CD4-positive, CD25-positive, alpha-beta regulatory T cell (primary cell): ENCODE measurements around the gene FAM234B. TPM values are rescaled to one million over a fixed set of nuclear protein-coding genes. Genes with fewer than 3 reads are reported as not detected.

Source experiments
- ATAC-seq, 2 donors: fragments of 150-1000 bp; cut with Tn5 transposase; one replicate each; pipeline ENCODE4 v1.10.0; 2021; ENCODE audit warnings: low read depth in 2 of 2, moderate number of reproducible peaks in 2 of 2, moderate library complexity in 1 of 2
- DNase-seq, 3 donors: peaks; one replicate each; pipeline versions ENCODE4 v3.0.0 to v3.0.0-alpha.2; 2012 to 2022; ENCODE audit warnings: mixed read lengths in 1 of 3
- H3K27ac ChIP-seq: one replicate; pipeline ENCODE4 v1.7.0; 2013; ENCODE audit warnings: mild to moderate bottlenecking, low read length; ENCODE audit not compliant: insufficient read depth, poor library complexity, severe bottlenecking
- H3K27me3 ChIP-seq: one replicate; pipeline ENCODE4 v1.7.0; 2013; ENCODE audit warnings: low read length; ENCODE audit not compliant: control insufficient read depth, insufficient read depth
- H3K36me3 ChIP-seq: one replicate; pipeline ENCODE4 v1.7.0; 2013; ENCODE audit warnings: mild to moderate bottlenecking, low read length, moderate library complexity; ENCODE audit not compliant: control insufficient read depth, insufficient read depth
- H3K4me1 ChIP-seq: 2 replicates; pipeline ENCODE4 v1.7.0; 2013; ENCODE audit warnings: mild to moderate bottlenecking, low read length; ENCODE audit not compliant: insufficient read depth, control insufficient read depth, poor library complexity, severe bottlenecking
- H3K4me3 ChIP-seq: one replicate; pipeline ENCODE4 v1.7.0; 2013; ENCODE audit warnings: low read depth, mild to moderate bottlenecking, low read length, moderate library complexity
- H3K9me3 ChIP-seq, 2 experiments: 1 replicate in 1 of 2; 2 replicates in 1 of 2; pipeline ENCODE4 v1.7.0; 2013; ENCODE audit warnings: low read length in 2 of 2, mild to moderate bottlenecking in 1 of 2, moderate library complexity in 1 of 2; ENCODE audit not compliant: control insufficient read depth in 2 of 2
- H3K27ac Mint-ChIP-seq, 3 donors: one replicate each; pipeline ENCODE4 v1.8.0; 2020 to 2022; ENCODE audit warnings: mild to moderate bottlenecking in 3 of 3, mixed read lengths in 3 of 3, moderate library complexity in 2 of 3
- H3K27me3 Mint-ChIP-seq: one replicate; pipeline ENCODE4 v1.8.0; 2022; ENCODE audit warnings: mild to moderate bottlenecking, mixed read lengths
- H3K36me3 Mint-ChIP-seq: one replicate; pipeline ENCODE4 v1.8.0; 2020; ENCODE audit warnings: mixed read lengths
- H3K4me1 Mint-ChIP-seq, 4 donors: one replicate each; pipeline ENCODE4 v1.8.0; 2020 to 2022; ENCODE audit warnings: mixed read lengths in 4 of 4, mild to moderate bottlenecking in 1 of 4
- H3K4me3 Mint-ChIP-seq, 4 donors: one replicate each; pipeline ENCODE4 v1.8.0; 2020 to 2022; ENCODE audit warnings: mild to moderate bottlenecking in 4 of 4, mixed read lengths in 4 of 4, moderate library complexity in 3 of 4
- H3K9me3 Mint-ChIP-seq, 7 donors: one replicate each; pipeline ENCODE4 v1.8.0; 2020 to 2022; ENCODE audit warnings: mixed read lengths in 7 of 7, mild to moderate bottlenecking in 3 of 7, moderate library complexity in 2 of 7
- polyA plus RNA-seq, 4 donors: library from polyadenylated mRNA; unstranded; fragments of 300-500 nt; fragmentation: Illumina TruSeq; gene quantifications; one replicate each; pipeline ENCODE4 v1.2.3, GENCODE V29; 2021
- total RNA-seq: library from RNA; stranded (reverse); gene quantifications from one replicate; pipeline ENCODE4 v1.2.3, GENCODE V29; 2022

FAM234B gene
- total and polyA plus RNA-seq, 5 donors from 2014 or later, result 1.3 to 4.5 (median 2.4) TPM

DNA sequence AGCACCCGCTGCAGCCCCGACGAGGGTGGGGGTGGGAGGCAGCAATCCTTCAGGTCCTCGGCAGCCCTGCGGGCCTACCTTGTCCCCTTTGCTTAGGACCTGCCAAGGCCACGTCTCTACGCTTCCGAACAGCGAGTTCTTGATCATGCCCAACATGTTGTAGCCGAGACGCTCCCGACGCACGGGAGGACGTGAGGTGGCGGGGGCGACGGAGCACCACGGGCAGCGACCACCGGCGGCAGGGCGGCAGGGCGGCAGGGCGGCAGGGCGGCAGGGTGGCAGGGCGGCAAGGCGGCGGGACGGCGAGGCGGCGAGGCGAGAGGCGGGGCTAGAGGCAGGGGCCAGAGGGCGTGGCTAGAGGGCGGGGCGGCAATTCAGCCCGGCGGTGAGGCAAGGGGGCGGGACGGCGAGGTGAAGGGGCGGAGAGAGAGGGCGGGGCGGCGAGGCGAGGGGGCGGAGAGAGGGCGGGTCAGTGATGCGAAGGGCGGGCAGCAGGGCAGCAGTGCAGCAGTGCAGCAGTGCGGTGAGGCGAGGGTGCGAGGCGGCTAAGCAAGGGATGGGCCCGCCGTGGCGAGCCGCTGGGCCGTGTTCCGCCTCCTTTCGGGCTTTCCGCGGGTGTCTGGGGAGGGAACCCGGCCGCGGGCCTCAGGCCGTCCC, 44.1 kb upstream of the FAM234B start, which contains the start of gene HEBP1:
Gene HEBP1 (minus strand): TSS at position 307 of the 657 bp plus-strand sequence. CDS start 151 bp downstream, at position 156.
- H3K36me3 ChIP-seq, result no peaks in the 10 kb centered on the region
- peak within 1 kb of the TSS; percentile 92 to 98 (median 92) for H3K4me3 Mint-ChIP-seq
- H3K27ac ChIP-seq, result peak within 1 kb of the TSS; percentile 79
- H3K4me1 Mint-ChIP-seq, result peaks cover 10 to 45% (median 18%) of the 10 kb centered on the region in 4 donors
- H3K36me3 Mint-ChIP-seq, result no peaks in the 10 kb centered on the region
- peaks cover 21% of the 10 kb centered on the region for H3K4me1 ChIP-seq
- peak within 1 kb of the TSS; percentile 93 for H3K4me3 ChIP-seq
- H3K9me3 ChIP-seq, result no peaks in the 10 kb centered on the region
- ATAC-seq, result peak; percentile 88 to 92
- peak within 1 kb of the TSS; percentile 78 to 94 (median 89) for H3K27ac Mint-ChIP-seq
- peaks cover 5% of the 10 kb centered on the region for H3K27me3 ChIP-seq
- H3K9me3 Mint-ChIP-seq, result peaks cover 0 to 1% (median 0%) of the 10 kb centered on the region in 7 donors
- peak; percentile 91 to 93 (median 93) for DNase-seq
- no peaks in the 10 kb centered on the region for H3K27me3 Mint-ChIP-seq

DNA sequence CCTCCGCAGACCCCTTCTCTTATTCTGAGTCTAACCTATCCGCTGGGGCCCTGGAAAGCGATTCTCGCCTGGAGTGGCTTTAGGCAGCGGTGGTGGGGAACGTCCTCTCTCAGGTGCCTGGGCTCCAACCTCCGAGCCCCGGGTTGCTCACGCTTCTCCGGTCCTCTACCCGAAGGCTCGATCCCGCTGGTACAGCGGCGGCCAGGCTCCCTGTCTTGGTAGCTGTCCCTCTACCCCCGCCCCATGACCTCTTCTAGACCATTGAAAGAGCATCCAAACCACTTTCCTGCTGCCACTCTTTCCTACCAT, 43.6 kb upstream of the FAM234B start:
- Mint-ChIP-seq H3K36me3 (no peaks in the 10 kb centered on the region), H3K9me3 (peaks cover 0 to 1% (median 0%) of the 10 kb centered on the region in 7 donors), H3K4me1 (peaks cover 10 to 45% (median 18%) of the 10 kb centered on the region in 4 donors), H3K4me3 (peak overlapping the region; percentile 92 to 98 (median 92)), H3K27me3 (no peaks in the 10 kb centered on the region), H3K27ac (peak overlapping the region; percentile 78 to 94 (median 89))
- Histone ChIP-seq H3K27ac (peak overlapping the region; percentile 79), H3K4me3 (peak overlapping the region; percentile 93), H3K9me3 (no peaks in the 10 kb centered on the region), H3K4me1 (peaks cover 21% of the 10 kb centered on the region), H3K27me3 (peaks cover 5% of the 10 kb centered on the region), H3K36me3 (no peaks in the 10 kb centered on the region)
- DNase-seq, result no peak
- peak; percentile 20 to 22 for ATAC-seq

DNA sequence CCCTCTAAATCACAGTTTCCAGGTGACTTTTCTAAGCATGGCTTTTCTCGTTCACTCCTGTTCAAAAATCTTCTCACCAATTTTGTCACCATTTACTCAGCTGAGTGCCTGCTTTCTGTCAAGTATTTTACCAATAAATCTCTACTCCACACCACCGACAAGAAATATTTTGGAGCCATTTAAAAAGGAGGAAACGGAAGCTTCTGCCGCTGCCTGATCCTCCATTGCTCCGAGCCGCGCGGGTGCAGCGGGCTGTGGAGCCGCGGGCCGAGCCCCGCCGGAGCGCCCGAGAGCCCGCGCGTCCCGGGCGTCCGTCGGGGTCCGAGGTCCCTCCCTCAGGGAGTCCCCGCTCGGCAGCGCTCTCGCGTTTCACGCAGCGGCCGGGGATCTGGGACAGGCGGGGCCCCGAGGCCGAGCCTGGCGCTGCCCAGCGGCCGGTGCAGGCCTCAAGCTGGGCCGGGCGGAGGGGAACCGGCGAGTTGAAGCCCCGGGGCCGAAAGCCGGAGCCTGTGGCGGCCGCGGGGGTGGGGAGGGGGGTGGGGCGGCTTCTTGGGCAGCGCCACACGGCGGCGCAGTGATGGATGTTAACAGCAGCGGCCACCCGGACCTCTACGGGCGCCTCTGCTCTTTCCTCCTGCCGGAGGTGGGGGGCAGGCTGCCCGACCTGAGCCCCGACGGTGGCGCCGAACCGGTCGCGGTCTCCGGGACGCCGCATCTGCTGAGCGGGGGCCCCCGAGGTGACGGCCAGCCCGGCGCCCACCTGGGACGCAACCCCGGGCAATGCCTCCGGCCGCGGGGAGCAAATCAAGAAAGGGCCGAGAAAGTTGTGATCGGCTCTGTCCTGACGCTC, 43.0 kb upstream of the FAM234B start:
- Mint-ChIP-seq H3K4me3 (peak overlapping the region; percentile 92 to 98 (median 92)), H3K27me3 (no peaks in the 10 kb centered on the region), H3K4me1 (peaks cover 10 to 45% (median 18%) of the 10 kb centered on the region in 4 donors), H3K9me3 (peaks cover 0 to 1% (median 0%) of the 10 kb centered on the region in 7 donors), H3K27ac (peak overlapping the region; percentile 78 to 94 (median 89)), H3K36me3 (no peaks in the 10 kb centered on the region)
- Histone ChIP-seq H3K36me3 (no peaks in the 10 kb centered on the region), H3K9me3 (no peaks in the 10 kb centered on the region), H3K27me3 (peaks cover 5% of the 10 kb centered on the region), H3K4me3 (peak overlapping the region; percentile 93), H3K4me1 (peaks cover 21% of the 10 kb centered on the region), H3K27ac (peak overlapping the region; percentile 79)
- ATAC-seq, result peak; percentile 4 to 9
- peak; percentile 23 to 60 (median 57) for DNase-seq

DNA sequence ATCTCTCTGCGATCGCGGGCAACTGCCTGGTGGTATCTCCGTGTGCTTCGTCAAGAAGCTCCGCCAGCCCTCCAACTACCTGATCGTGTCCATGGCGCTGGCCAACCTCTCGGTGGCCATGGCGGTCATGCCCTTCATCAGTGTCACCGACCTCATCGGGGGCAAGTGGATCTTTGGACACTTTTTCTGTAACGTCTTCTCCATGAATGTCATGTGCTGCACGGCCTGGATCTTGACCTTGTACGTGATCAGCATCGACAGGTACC, 42.5 kb upstream of the FAM234B start:
- peak overlapping the region; percentile 37 for H3K4me3 ChIP-seq
- no peak for ATAC-seq
- H3K36me3 ChIP-seq, result no peaks in the 10 kb centered on the region
- Mint-ChIP-seq H3K4me1 (peaks cover 9 to 42% (median 18%) of the 10 kb centered on the region in 4 donors), H3K4me3 (peak overlapping the region; percentile 43 to 88 (median 86)), H3K36me3 (no peaks in the 10 kb centered on the region), H3K27me3 (no peaks in the 10 kb centered on the region), H3K9me3 (peaks cover 0 to 1% (median 0%) of the 10 kb centered on the region in 7 donors), H3K27ac (peak overlapping the region in 2 of 3 donors; percentile 84 to 93)
- DNase-seq, result no peak
- H3K27ac ChIP-seq, result no peak overlapping the region
- H3K9me3 ChIP-seq, result no peaks in the 10 kb centered on the region
- peaks cover 21% of the 10 kb centered on the region for H3K4me1 ChIP-seq
- H3K27me3 ChIP-seq, result peaks cover 5% of the 10 kb centered on the region

DNA sequence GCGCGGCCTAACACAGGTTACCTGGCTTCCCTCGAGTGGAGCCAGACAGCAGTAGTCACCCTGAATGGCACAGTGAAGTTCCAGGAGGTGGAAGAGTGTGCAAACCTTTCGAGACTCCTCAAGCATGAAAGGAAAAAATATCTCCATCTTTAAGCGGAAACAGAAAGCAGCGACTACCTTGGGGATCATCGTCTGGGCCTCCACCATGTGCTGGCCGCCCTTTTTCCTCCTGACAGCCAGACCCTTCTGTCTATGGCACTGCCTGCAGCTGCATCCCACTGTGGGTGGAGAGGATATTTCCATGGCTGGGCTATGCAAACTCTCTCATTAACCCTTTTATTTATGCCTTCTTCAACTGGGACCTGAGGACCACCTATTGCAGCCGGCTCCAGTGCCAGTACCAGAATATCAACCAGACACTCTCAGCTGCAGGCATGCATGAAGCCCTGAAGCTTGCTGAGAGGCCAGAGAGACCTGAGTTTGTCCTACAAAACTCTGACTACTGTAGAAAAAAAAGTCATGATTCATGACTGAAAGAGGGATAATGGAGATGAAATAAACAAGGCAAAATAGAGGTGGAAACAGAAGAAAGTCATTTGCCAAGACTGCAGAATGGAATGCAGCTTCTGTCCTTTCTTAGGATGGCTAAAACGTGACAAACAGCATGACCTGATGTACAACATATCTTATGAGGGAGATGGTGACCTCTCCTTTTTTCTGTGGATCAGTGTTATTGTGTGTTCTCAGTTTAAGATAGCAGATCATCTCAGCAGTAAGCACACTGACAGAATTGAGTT, 41.7 kb upstream of the FAM234B start:
- Histone ChIP-seq H3K36me3 (no peaks in the 10 kb centered on the region), H3K4me3 (no peak overlapping the region), H3K9me3 (no peaks in the 10 kb centered on the region), H3K27ac (no peak overlapping the region), H3K27me3 (peaks cover 5% of the 10 kb centered on the region), H3K4me1 (peaks cover 21% of the 10 kb centered on the region)
- ATAC-seq (no peak), DNase-seq (no peak)
- peaks cover 4% of the 10 kb centered on the region for H3K27me3 Mint-ChIP-seq
- peaks cover 0 to 1% (median 0%) of the 10 kb centered on the region in 7 donors for H3K9me3 Mint-ChIP-seq
- H3K36me3 Mint-ChIP-seq, result no peaks in the 10 kb centered on the region
- H3K27ac Mint-ChIP-seq, result peak overlapping the region in 2 of 3 donors; percentile 60 to 93
- peak overlapping the region; percentile 43 to 88 (median 86) for H3K4me3 Mint-ChIP-seq
- H3K4me1 Mint-ChIP-seq, result peaks cover under 1 to 37% (median 15%) of the 10 kb centered on the region in 4 donors

DNA sequence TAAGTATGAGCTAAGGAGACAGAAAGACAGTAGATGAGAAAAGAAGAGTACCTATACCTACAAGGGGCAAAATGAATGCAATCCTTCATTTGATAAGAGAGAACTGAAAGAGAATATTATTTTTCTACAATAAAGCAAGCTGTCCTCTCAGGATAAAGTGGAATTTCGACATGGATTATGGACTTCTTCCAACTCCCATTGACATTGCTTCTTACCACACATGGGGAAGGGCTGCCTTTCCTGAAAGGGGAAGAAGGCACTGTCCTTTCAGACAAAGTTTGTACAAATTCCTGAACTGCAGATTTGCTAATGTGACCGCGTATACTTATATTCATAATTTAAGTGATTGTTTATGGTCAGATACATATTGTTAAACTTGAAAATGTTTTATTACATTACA, 39.8 kb upstream of the FAM234B start:
- Histone ChIP-seq H3K27me3 (peaks cover 5% of the 10 kb centered on the region), H3K9me3 (no peaks in the 10 kb centered on the region), H3K4me1 (peaks cover 17% of the 10 kb centered on the region), H3K27ac (no peak overlapping the region), H3K36me3 (no peaks in the 10 kb centered on the region), H3K4me3 (no peak overlapping the region)
- Mint-ChIP-seq H3K27me3 (peaks cover 13% of the 10 kb centered on the region), H3K9me3 (peaks cover 0 to 1% (median 0%) of the 10 kb centered on the region in 7 donors), H3K36me3 (no peaks in the 10 kb centered on the region), H3K4me3 (peak overlapping the region in 3 of 4 donors; percentile 11 to 85 (median 40)), H3K4me1 (peaks cover 0 to 19% (median 5%) of the 10 kb centered on the region in 4 donors), H3K27ac (no peak overlapping the region)
- no peak for ATAC-seq
- DNase-seq, result no peak

DNA sequence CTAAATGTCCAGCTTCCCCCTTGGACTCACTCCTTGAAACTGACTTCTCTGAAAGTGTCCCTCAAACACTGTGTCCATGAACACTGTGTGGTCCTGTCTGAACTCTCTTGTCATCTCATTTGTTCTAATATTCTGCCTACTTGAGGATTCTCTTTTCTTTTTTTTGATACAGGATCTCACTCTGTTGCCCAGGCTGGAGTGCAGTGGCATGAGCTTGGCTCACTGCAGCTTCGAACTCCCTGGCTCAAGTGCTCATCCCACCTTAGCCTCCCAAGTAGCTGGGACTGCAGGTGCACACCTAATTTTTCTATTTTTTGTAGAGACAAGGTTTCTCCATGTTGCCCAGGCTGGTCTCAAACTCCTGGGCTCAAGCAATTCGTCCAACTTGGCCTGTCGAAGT, 39.2 kb upstream of the FAM234B start:
- ATAC-seq, result no peak
- H3K4me3 ChIP-seq, result no peak overlapping the region
- no peak for DNase-seq
- H3K27ac ChIP-seq, result no peak overlapping the region
- H3K27me3 ChIP-seq, result peaks cover 5% of the 10 kb centered on the region
- H3K27me3 Mint-ChIP-seq, result peaks cover 16% of the 10 kb centered on the region
- H3K4me1 Mint-ChIP-seq, result peaks cover 0 to 14% (median 4%) of the 10 kb centered on the region in 4 donors
- peaks cover 11% of the 10 kb centered on the region for H3K4me1 ChIP-seq
- H3K4me3 Mint-ChIP-seq, result peak overlapping the region in 1 of 4 donors; percentile 85
- H3K27ac Mint-ChIP-seq, result no peak overlapping the region
- H3K36me3 Mint-ChIP-seq, result no peaks in the 10 kb centered on the region
- no peaks in the 10 kb centered on the region for H3K9me3 ChIP-seq
- H3K36me3 ChIP-seq, result no peaks in the 10 kb centered on the region
- peaks cover 0 to 1% (median 0%) of the 10 kb centered on the region in 7 donors for H3K9me3 Mint-ChIP-seq
